ENCODE measurements around the gene CACNA1F. TPM values are rescaled to one million over a fixed set of nuclear protein-coding genes. Genes with fewer than 3 reads are reported as not detected.

CACNA1F gene
- total and polyA plus RNA-seq, 4 donors, result 0.10 to 0.55 (median 0.42) TPM

DNA sequence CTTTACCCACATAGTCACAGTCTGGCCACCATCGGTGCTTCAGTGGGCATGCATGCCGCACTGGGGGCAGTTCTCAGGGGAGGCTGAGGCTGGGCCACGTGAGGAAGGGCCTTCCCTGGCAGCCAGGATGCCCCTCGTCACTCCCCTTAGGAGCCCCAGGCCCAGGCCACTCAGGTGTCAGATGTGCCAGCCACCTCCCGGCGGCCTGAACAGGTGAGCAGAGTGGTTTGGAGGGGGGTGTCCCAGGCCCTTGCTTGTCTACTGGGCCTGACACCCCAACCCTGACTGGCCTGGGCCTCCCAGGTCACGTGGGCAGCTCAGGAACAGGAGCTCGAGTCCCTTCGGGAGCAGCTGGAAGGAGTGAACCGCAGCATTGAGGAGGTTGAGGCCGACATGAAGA is 14.2 kb upstream of the CACNA1F start:
- H3K9me3 ChIP-seq (ENCODE audit: control insufficient read depth in 4 of 4, insufficient read depth in 3 of 4, low read length in 3 of 4), result no peaks in the 10 kb centered on the region
- no peak for ATAC-seq (ENCODE audit: insufficient read depth, low FRiP score)
- no peak for DNase-seq
- H3K9ac ChIP-seq (ENCODE audit: insufficient read depth in 1 of 2, low read length in 2 of 2), result no peak overlapping the region
- H3K4me1 ChIP-seq (ENCODE audit: control insufficient read depth in 5 of 5, insufficient read depth in 5 of 5, low read length in 5 of 5), result no peaks in the 10 kb centered on the region
- peaks cover 0 to 42% (median 3%) of the 10 kb centered on the region in 4 donors for H3K36me3 ChIP-seq (ENCODE audit: control insufficient read depth in 4 of 4, insufficient read depth in 4 of 4, low read length in 4 of 4)
- no peaks in the 10 kb centered on the region for H3K27me3 ChIP-seq (ENCODE audit: control insufficient read depth in 3 of 3, insufficient read depth in 3 of 3, low read length in 2 of 3)
- no peak overlapping the region for H3K27ac ChIP-seq (ENCODE audit: low read depth in 1 of 2, low read length in 1 of 2)
- WGBS, 2 donors, result 82 to 100% methylated on average over 4 to 11 of the region's 11 CpGs
- no peak overlapping the region for H3K4me3 ChIP-seq
- TF ChIP-seq, protein P1, sequence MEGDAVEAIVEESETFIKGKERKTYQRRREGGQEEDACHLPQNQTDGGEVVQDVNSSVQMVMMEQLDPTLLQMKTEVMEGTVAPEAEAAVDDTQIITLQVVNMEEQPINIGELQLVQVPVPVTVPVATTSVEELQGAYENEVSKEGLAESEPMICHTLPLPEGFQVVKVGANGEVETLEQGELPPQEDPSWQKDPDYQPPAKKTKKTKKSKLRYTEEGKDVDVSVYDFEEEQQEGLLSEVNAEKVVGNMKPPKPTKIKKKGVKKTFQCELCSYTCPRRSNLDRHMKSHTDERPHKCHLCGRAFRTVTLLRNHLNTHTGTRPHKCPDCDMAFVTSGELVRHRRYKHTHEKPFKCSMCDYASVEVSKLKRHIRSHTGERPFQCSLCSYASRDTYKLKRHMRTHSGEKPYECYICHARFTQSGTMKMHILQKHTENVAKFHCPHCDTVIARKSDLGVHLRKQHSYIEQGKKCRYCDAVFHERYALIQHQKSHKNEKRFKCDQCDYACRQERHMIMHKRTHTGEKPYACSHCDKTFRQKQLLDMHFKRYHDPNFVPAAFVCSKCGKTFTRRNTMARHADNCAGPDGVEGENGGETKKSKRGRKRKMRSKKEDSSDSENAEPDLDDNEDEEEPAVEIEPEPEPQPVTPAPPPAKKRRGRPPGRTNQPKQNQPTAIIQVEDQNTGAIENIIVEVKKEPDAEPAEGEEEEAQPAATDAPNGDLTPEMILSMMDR (IDR thresholded peaks at IDR 0.05; ENCODE audit: control extremely low read depth, extremely low read depth), result no peak

DNA sequence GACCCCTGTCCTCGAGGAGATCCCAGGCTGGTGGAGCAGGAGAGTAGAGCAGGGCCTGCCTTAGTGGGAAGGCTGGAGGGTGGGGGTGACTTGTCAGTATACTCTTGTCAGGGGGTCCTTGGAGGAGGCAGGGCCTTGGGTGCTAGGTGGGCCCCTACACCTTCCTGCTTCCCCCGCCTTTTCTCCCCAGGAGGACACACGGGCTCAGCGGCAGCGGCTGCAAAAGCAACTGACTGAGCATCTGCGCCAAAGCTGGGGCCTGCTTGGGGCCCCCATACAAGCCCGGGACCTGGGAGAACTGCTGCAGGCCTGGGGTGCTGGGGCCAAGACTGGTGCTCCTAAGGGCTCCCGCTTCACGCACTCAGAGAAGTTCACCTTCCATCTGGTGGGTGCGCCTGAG is 13.4 kb upstream of the CACNA1F start:
- H3K9me3 ChIP-seq (ENCODE audit: control insufficient read depth in 4 of 4, insufficient read depth in 3 of 4, low read length in 3 of 4), result no peaks in the 10 kb centered on the region
- ATAC-seq (ENCODE audit: insufficient read depth, low FRiP score), result no peak
- WGBS, 2 donors, result 91 to 94% methylated on average over 7 to 10 of the region's 10 CpGs
- TF ChIP-seq, protein P1 (IDR thresholded peaks at IDR 0.05; ENCODE audit: control extremely low read depth, extremely low read depth), result no peak
- H3K36me3 ChIP-seq (ENCODE audit: control insufficient read depth in 4 of 4, insufficient read depth in 4 of 4, low read length in 4 of 4), result peaks cover 0 to 42% (median 3%) of the 10 kb centered on the region in 4 donors
- no peak overlapping the region for H3K4me3 ChIP-seq
- H3K27ac ChIP-seq (ENCODE audit: low read depth in 1 of 2, low read length in 1 of 2), result no peak overlapping the region
- no peaks in the 10 kb centered on the region for H3K4me1 ChIP-seq (ENCODE audit: control insufficient read depth in 5 of 5, insufficient read depth in 5 of 5, low read length in 5 of 5)
- no peak overlapping the region for H3K9ac ChIP-seq (ENCODE audit: insufficient read depth in 1 of 2, low read length in 2 of 2)
- DNase-seq, result no peak
- no peaks in the 10 kb centered on the region for H3K27me3 ChIP-seq (ENCODE audit: control insufficient read depth in 3 of 3, insufficient read depth in 3 of 3, low read length in 2 of 3)

DNA sequence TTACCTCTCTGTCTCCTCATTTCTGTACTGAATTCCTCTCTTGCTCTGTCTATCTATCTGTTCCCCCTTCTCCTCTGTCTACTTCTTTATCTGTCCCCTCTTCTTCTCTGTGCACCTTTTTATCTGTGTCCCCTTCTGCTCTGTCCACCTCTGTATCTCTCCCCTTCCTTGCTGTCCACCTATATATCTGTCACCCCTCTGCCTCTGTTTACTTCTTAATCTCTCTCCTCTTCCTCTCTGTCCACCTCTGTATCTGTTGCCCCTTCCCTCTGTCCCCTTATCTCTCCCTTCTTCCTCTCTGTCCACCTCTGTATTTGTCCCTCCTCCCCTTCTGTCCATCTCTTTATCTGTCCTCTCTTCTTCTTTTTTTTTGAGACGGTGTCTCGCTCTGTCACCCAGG is 11.1 kb upstream of the CACNA1F start:
- ATAC-seq (ENCODE audit: insufficient read depth, low FRiP score), result no peak
- no peak for DNase-seq
- no peaks in the 10 kb centered on the region for H3K9me3 ChIP-seq (ENCODE audit: control insufficient read depth in 4 of 4, insufficient read depth in 3 of 4, low read length in 3 of 4)
- H3K27me3 ChIP-seq (ENCODE audit: control insufficient read depth in 3 of 3, insufficient read depth in 3 of 3, low read length in 2 of 3), result no peaks in the 10 kb centered on the region
- peaks cover 0 to 36% (median 3%) of the 10 kb centered on the region in 4 donors for H3K36me3 ChIP-seq (ENCODE audit: control insufficient read depth in 4 of 4, insufficient read depth in 4 of 4, low read length in 4 of 4)
- no peak overlapping the region for H3K9ac ChIP-seq (ENCODE audit: insufficient read depth in 1 of 2, low read length in 2 of 2)
- no peak overlapping the region for H3K4me3 ChIP-seq
- TF ChIP-seq, protein P1 (IDR thresholded peaks at IDR 0.05; ENCODE audit: control extremely low read depth, extremely low read depth), result no peak
- WGBS, 2 donors, result 89 to 93% methylated on average over 2 of the region's 2 CpGs
- no peak overlapping the region for H3K27ac ChIP-seq (ENCODE audit: low read depth in 1 of 2, low read length in 1 of 2)
- H3K4me1 ChIP-seq (ENCODE audit: control insufficient read depth in 5 of 5, insufficient read depth in 5 of 5, low read length in 5 of 5), result no peaks in the 10 kb centered on the region

DNA sequence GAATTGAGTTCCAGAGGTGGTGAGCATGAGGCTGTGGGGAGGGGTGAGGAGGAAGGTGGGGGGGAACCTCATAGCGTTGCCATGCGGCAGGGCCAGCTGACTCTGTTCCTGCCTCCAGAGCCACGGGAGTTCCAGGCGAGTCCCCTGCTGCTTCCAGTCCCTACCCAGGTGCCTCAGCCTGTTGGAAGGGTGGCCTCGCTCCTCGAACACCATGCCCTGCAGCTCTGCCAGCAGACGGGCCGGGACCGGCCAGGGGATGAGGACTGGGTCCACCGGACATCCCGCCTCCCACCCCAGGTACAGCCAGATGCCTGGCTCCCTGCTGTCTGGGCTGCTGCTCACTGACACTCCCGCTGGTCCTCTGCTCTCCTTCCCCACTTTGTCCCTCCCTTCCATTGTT is 10.0 kb upstream of the CACNA1F start:
- Histone ChIP-seq H3K27me3 (ENCODE audit: control insufficient read depth in 3 of 3, insufficient read depth in 3 of 3, low read length in 2 of 3) (no peaks in the 10 kb centered on the region), H3K9ac (ENCODE audit: insufficient read depth in 1 of 2, low read length in 2 of 2) (no peak overlapping the region), H3K36me3 (ENCODE audit: control insufficient read depth in 4 of 4, insufficient read depth in 4 of 4, low read length in 4 of 4) (peaks cover 0 to 27% (median 3%) of the 10 kb centered on the region in 4 donors), H3K9me3 (ENCODE audit: control insufficient read depth in 4 of 4, insufficient read depth in 3 of 4, low read length in 3 of 4) (no peaks in the 10 kb centered on the region), H3K4me3 (no peak overlapping the region), H3K4me1 (ENCODE audit: control insufficient read depth in 5 of 5, insufficient read depth in 5 of 5, low read length in 5 of 5) (peaks cover 0 to 3% (median 0%) of the 10 kb centered on the region in 5 donors), H3K27ac (ENCODE audit: low read depth in 1 of 2, low read length in 1 of 2) (no peak overlapping the region)
- DNase-seq, result no peak
- TF ChIP-seq, protein P1 (IDR thresholded peaks at IDR 0.05; ENCODE audit: control extremely low read depth, extremely low read depth), result no peak
- ATAC-seq (ENCODE audit: insufficient read depth, low FRiP score), result no peak
- WGBS, 2 donors, result 83 to 86% methylated on average over 7 to 12 of the region's 12 CpGs

Data from lung (tissue), 12 donors.